GM18511 (cell line): ENCODE results near the gene C9orf50.
A peak's percentile ranks its signal among the peaks of the same experiment; 100 is the strongest.

ENCODE experiments used
- ATAC-seq: cut with Tn5 transposase; IDR thresholded peaks from one replicate; pipeline ENCODE4 v1.9.1; 2021; ENCODE audit warnings: mild to moderate bottlenecking, moderate library complexity; ENCODE audit not compliant: unreplicated experiment

The C9orf50 gene

GRCh38 chr9:129612123-129612522 is 8.8 kb downstream of the C9orf50 start:
- ATAC-seq, result no peak

GRCh38 chr9:129611307-129611800 is 9.5 kb downstream of the C9orf50 start:
- no peak for ATAC-seq

GRCh38 chr9:129610473-129611306 is 10.2 kb downstream of the C9orf50 start:
- ATAC-seq, result peak; percentile 65

GRCh38 chr9:129610213-129610472 is 10.8 kb downstream of the C9orf50 start:
- no peak for ATAC-seq

- ATAC-seq, result no peak
These were observed 11.3 kb downstream of the C9orf50 start for GRCh38 chr9:129609486-129610212.

GRCh38 chr9:129608561-129609481 is 12.1 kb downstream of the C9orf50 start:
- ATAC-seq, result no peak

GRCh38 chr9:129607027-129607387 is 13.9 kb downstream of the C9orf50 start:
- no peak for ATAC-seq

GRCh38 chr9:129606161-129607026 is 14.5 kb downstream of the C9orf50 start:
- ATAC-seq, result no peak

- ATAC-seq, result no peak
These were observed 16.1 kb downstream of the C9orf50 start for GRCh38 chr9:129604766-129605163.

GRCh38 chr9:129604056-129604765 is 16.7 kb downstream of the C9orf50 start:
- ATAC-seq, result no peak

GRCh38 chr9:129602598-129603415 is 18.1 kb downstream of the C9orf50 start:
- ATAC-seq, result no peak

GRCh38 chr9:129601082-129601674 is 19.7 kb downstream of the C9orf50 start:
- no peak for ATAC-seq

- ATAC-seq, result no peak
These were observed 22.8 kb downstream of the C9orf50 start for GRCh38 chr9:129598089-129598596.

- peak; percentile 48 for ATAC-seq
These were observed 23.4 kb downstream of the C9orf50 start for GRCh38 chr9:129597355-129598088.

GRCh38 chr9:129596541-129597331 is 24.2 kb downstream of the C9orf50 start:
- no peak for ATAC-seq

- no peak for ATAC-seq
These were observed 24.9 kb downstream of the C9orf50 start for GRCh38 chr9:129595903-129596540.
